Measurements from ENCODE around the gene SLC6A17. TPM values are rescaled to one million over a fixed set of nuclear protein-coding genes. Genes with fewer than 3 reads are reported as not detected.

SLC6A17 gene
- total RNA-seq, 1 donor from 2014 or later: 0.35 TPM

DNA sequence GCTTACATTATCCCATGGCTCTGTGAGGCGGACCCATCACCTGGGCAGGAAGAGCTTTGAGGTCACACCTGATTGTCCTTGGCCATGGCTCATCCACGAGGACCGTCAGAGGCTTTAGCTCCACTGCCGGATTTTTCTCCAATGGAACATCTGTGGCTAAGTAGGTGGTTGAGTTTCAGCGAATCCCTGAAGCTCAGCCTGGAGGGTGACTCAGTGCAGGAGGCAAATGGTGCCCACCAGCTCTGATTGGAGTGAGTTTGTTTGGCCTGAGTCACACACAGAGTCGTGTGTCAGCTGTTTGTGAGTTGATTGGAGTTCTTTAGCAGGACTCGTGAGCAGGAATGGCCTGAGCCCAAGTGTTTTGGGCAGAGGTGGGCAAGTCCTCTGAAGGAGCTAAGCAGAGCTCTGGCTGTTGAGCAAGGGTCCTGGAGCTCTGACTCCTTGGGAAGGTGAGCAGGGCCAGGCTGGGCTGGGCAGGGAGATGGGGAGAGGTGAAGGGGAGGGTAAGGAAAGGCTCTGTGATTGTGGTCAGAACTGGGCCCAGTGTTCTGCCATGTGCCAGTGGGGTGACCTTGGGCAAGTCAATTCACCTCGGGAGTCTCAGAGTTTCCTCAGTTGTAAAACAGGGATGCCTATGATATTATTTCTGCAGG is 2.0 kb downstream of the SLC6A17 start:
- TF ChIP-seq CTCF (conservative IDR thresholded peaks at IDR 0.05; ENCODE audit: low read depth, low read length): no peak
- no peak for DNase-seq (ENCODE audit: low read depth)

DNA sequence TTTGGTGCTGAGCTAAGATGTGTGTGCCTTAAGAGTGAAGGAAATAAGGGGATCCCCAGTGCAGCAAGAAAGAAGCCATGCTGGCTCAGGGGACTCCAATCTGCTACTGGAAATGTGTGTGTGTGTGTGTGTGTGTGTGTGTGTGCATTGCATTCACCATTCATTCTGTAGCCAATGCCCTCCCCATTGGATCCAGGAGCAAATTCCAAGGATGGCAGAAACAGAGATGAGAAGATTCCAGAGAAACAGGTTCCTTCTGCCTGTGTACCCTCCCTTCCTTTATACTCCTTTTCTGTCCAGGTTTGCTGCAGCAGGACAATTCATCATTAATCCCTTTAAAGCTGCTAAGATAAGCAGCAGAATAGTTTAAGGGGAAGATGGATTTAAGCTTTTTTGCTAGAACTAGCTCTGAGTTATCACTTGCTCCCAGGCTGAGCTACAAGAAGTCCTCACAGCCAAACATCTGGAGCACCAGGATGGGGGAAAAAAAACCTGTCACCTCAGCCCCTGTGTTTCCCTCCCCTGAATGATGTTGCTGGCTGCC is 3.2 kb downstream of the SLC6A17 start:
- no peak for DNase-seq (ENCODE audit: low read depth)
- TF ChIP-seq CTCF (conservative IDR thresholded peaks at IDR 0.05; ENCODE audit: low read depth, low read length): no peak
- H3K4me3 ChIP-seq (ENCODE audit: low read depth, low read length): no peak overlapping the region

More for the DNA sequence above, 2.0 kb downstream of the SLC6A17 start:
- H3K4me3 ChIP-seq (ENCODE audit: low read depth, low read length): no peak overlapping the region

DNA sequence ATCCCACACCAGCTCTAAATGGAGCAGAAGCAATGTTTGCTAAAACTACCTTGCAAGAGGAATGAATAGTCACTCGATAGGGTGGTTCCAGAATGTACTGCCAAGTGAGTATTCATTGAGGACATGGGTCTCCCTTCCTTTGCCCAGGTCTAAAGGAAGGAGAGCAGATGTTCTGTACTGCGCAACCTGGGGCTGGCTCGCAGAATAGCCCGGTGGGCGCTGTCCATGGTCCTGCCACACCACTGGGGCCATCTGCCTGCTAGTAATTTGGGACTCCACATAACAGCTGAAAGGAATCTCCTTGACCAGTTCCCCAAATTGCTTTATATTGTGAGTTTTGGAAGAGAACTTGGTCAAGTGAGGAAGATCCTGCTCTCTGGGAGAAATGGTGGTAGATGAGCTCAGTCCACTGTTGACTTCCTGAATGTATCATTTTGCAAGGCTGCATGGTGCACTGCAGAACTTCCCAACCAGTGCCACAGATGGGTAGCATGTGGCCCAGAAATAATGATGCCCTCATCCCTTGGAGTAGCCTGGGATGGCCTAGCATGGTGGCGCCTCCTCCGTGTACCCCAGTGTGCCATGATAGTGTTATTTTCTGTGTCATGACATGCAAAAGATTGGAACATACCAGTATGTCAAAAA is 5.7 kb downstream of the SLC6A17 start:
- no peak for TF ChIP-seq CTCF (conservative IDR thresholded peaks at IDR 0.05; ENCODE audit: low read depth, low read length)
- H3K4me3 ChIP-seq (ENCODE audit: low read depth, low read length): no peak overlapping the region
- no peak for DNase-seq (ENCODE audit: low read depth)

GRCh38 chr1:110158261-110158660 is 8.0 kb downstream of the SLC6A17 start:
- TF ChIP-seq CTCF (conservative IDR thresholded peaks at IDR 0.05; ENCODE audit: low read depth, low read length): no peak
- H3K4me3 ChIP-seq (ENCODE audit: low read depth, low read length): no peak overlapping the region
- DNase-seq (ENCODE audit: low read depth): no peak

DNA sequence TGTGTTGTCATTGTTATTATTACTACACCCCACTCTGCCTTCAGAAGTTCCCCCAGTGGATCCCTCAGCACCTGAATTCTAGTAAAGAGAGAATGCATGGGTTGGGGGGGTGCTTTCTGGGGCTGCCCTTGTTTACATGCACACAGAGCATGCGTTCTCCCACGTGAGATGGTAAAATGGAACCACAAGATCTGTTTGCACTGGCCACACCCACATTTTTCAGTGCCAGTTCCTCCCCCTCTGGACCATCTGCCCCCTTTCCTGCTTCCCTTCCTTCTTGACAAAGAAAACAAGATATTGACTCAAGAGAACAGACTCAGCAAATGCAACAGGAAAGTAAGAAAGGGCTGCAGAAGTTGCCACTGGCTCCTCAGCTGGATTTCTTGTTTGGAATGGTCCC is 8.9 kb downstream of the SLC6A17 start:
- H3K4me3 ChIP-seq (ENCODE audit: low read depth, low read length): no peak overlapping the region
- no peak for DNase-seq (ENCODE audit: low read depth)
- no peak for TF ChIP-seq CTCF (conservative IDR thresholded peaks at IDR 0.05; ENCODE audit: low read depth, low read length)

- no peak for DNase-seq (ENCODE audit: low read depth)
- TF ChIP-seq CTCF (conservative IDR thresholded peaks at IDR 0.05; ENCODE audit: low read depth, low read length): no peak
- no peak overlapping the region for H3K4me3 ChIP-seq (ENCODE audit: low read depth, low read length)
These were observed 10.3 kb downstream of the SLC6A17 start for GRCh38 chr1:110160538-110161100.

Measured in epithelial cell of proximal tubule (primary cell).